NCI-H2029 treated with DMSO at 0.1 percent for 48 hours (cell line): Measurements from ENCODE around the gene NELL1.
"Not testable (repeated sequence)": the region's sequence is repeated elsewhere in the genome, so short reads cannot be mapped to it uniquely, and the experiment has no call there.

Experiments used
- DNase-seq: peaks from one replicate; lab custom pipeline; 2025; lab: John Stamatoyannopoulos, UW

NELL1 gene

DNA sequence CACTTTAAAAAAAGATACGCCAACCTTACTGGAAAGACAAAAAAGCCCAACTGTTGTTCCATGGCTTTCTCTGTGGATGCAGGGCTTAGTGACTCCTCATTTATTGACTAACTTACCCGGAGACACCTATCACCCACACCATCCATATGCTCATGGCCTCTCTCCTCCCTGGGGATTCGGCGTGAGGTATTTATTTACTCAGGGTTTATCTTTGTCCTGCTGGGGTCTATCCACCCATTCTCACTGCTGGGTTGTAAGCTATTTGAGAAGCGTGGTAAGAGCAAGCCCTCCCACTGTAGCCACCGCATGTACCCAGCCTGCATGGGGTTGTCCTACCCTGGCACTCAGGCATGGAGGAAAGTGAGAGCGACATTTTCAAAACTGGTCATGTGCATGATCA lies 93.6 kb downstream of the NELL1 start:
- DNase-seq, result peak; percentile 25

DNA sequence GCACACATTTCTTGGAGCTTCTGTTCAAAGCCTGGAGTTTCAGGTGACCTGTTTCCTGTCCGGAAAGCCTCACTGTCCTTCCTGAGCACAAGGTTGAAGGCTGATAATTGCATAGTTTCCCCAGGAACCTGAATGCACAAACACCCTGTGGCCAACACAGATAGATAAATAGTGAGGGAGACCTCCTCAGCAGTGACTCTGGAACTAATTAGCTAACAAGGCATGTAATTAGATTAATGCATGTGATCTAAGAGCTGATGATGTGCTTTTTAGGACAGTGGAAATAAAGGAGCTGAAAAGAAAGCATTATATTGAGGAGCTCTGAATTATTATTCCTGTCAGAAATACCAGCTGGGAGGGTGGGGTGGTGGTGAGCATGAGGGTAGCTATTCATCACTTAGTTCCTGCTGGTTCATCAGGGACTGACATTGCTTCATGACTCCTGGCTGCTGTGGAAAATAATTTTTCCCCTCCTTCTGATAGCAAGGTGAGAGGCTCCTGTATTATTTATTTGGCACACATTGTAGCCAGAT lies 101.1 kb downstream of the NELL1 start:
- DNase-seq, result no peak

DNA sequence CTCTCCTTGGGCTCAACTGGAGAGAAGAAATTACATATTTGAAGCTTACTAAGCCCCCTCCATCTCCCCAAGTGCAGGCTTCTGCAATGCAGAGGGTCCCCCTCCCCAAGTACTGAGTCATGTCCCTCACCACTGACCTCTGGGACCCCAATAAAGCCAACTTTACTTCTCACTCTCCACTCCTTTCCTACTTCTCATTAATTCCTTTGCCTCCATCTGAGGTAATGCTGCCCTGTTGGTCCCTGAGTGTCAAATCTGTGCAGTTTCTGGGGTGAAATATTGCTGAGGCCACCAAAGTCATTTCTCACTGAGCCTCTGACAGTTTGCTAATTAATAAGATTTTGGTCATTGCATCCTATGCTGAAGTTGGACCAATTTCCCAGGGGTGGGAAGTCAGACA lies 101.6 kb downstream of the NELL1 start:
- no peak for DNase-seq

DNA sequence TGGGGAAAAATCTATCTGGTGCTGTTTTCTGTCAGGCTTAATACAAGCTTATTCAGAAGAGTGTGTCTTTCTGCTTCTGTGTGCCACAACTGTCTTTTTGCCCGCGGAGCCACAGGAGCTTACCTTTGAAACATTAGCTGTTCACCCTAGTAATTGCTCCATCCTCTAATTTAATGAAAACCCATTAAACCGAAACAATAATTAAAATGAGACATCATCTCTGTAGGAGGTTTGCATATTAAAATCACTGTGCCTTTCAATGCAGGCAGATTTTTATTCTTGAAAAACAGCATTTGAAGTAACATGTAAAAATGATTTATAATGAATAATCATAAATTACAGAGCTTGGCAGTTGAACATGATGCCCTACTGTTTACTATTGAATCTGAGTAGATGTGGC lies 102.3 kb downstream of the NELL1 start:
- DNase-seq, result no peak

DNA sequence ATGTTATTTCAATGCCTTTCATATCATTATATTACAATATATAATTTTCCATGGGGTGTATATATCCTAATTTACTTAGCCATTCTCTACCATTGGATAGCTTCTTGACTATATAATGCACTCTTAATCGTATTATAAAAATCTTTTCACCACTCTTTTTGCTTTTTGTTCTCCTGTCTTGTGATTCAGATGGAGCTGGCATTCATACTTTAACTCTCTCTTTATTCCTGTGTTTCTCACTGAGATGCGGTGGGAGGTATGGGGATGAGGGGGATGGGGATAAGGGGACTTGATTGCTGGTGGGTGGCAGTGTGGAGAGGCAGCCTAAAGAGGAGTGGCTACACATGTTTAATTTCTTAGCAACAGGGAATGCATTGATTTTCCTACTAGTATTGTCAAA lies 105.9 kb downstream of the NELL1 start:
- no peak for DNase-seq

DNA sequence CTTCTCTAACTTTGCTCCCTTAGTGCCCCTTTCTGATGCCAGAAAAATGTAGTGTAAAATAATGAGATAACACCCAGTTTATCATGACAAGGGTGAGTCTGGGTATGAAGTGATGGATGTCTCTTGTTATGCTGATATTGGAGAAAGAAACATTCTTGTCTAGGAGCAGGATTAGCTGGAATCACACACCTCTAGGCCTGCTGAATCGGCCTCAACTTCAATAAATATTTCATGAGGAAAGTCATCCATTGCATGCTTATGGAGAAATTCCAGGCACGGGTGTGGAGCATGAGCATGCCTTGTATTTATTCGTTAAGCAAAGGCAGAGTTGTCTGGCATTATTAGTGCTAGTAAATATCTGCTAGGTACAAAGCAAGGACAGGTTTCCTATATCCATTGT lies 113.4 kb downstream of the NELL1 start:
- DNase-seq, result no peak

DNA sequence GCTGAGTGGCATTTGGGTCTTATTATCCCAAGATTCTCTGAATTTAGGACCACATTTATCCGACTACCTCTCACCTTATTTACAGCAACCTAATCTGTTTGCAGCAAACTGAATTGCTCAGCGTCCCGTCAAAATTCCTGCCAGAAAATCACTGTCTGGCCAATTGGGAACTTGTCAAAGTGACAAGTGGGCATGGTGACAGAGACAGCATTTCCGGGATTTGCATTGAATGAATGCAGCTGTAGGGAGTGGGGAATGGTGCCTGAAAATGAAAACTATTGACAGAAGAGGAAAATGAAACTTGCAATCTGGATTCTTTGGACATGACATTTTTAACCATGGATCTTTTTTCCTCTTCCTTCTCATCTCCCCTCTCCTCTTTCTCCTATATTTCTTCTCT lies 113.8 kb downstream of the NELL1 start:
- DNase-seq, result no peak

DNA sequence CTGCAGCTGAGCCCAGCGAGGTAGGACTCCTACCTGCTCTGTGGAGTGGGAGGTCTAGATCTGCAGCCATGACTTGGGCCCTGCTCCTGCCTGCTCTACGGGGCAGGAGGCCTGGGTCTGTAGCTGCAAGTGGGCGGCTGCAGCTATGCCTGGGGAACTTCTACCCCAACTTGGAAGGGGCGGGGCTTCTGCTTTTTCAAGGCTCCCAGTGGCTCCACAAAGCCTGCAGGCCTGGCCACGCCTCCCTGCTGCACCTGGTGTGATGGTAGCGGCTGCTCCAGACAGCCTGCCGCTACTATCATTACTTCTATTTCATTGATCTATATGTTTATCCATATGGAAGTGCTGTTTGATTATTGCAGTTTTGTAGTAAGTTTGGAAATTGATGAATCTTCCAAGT lies 121.2 kb downstream of the NELL1 start:
- DNase-seq, result no peak

DNA sequence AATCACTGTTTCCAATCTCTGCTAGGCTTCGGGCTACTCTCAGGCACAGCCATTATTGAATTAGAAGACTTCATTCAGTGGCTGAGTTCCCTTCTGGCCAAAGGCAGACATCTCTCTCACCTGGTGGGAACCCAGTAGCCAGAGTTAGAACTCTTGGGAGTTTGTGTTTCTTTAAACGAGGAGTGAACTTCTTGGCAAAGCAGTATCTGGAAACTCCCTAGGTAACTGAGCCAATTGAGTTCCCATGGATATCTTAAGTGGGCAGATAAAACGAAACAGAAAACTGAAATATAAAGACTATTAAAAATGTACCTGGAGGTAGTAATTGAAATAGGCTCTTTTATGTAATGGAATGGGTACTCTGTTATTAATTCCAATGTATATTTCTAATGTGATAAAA lies 125.6 kb downstream of the NELL1 start:
- DNase-seq, result no peak

DNA sequence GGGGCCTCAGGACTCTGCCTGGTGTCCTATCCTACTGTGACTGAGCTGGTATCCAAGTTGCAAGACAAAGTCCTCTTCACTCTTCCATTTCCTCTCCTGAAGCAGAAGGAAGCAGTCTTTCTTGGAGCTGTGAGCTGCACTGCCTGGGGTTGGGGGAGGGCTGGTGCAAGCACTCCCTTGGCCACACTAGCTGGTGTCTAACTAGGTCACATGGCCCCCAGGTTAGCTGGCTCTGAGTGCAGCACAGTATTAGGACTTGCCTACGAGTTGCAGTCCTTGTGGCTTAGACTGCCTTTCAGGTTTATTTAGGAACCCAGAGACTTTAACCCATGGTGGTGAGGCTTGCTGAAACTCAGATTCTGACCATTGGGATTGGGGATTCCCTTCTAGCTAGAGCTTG lies 138.9 kb downstream of the NELL1 start:
- no peak for DNase-seq

DNA sequence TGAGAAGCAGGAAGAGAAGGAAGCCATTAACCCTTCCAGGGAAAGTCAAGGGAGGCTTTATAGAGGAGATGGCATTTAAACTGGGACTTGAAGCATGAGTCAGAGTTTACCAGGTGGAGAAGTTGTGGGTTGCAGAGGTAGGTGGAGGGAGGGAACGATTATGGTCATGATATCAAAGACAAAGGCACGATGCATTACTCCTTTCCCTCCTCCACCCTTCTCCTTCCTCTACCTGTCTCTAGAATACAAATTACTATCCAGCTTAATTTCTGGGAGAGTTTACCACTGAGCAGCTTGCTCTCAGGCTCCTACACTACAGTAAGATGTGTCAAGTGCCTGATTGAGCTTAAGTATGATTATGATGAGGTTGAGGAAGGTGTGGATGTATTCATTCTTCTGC lies 151.7 kb downstream of the NELL1 start:
- no peak for DNase-seq

DNA sequence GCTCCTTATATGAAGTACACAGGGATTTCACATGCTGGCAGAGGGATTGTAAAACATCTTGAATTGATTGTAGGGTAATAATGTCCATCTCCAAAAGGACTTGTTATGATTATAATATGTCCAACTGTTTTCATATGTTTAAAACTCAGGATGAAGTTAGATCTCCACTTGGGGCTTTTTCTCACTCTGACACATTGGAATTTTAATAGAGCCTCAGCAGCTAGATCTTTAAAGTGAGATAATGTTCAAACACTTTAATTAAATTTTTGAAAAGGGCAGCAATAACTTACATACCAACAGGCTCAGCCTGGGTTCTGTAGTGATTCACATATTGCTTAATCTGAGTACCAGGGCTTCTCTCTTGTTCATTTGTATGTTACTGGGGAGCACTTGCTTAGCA lies 152.1 kb downstream of the NELL1 start:
- no peak for DNase-seq

DNA sequence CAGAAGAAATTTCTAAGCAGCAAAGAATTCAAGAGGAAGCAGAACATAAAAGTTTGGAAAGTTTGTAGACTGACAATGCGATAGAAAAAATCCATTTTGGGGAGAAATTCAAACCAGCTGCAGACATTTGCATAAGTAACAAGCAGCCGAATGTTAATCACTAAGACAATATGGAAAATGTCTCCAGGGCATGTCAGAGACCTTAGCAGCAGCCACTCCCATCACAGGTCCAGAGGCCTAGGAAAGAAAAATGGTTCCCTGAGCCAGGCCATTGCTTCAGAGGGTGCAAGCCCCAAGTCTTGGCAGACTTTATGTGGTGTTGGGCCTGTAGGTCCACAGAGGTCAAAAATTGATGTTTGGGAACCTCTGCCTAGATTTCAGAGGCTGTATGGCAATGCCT lies 155.4 kb downstream of the NELL1 start:
- DNase-seq, result no peak

DNA sequence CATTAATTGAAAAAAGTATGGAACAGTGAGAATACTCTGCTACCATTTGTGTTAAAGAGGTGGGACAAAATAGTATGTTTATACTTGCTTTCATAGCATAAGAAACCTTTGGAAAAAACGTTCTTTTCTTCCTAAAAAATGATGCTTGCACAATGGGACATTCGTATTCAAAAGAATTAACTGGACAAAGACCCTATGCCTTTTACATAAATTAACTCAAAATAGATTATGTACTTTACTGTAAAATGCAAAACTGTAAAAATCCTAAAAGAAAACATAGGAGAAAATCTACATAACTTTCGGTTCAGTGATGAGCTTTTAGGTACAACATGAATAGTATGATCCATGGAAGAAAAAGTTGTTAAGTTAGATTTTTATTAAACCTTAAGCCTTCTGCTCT lies 166.2 kb downstream of the NELL1 start:
- DNase-seq, result no peak

DNA sequence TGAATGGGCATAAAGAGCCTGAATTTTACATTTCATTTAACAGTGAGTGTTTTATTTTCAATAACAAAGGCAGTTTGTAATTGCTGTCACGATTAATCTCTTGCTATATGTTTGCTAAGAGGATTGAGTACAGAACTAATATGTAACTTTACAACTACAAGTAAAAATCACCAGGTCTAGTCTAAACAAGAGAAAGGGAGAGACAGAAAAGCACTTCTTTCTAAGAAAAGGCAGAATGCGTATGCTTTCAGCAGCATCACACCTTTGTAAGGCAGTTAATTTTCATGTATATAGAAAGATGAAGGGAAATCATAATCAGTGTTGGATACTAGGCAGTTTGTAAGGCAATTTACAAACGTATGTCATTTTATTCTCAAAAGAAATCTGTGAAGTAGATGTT lies 169.8 kb downstream of the NELL1 start:
- no peak for DNase-seq

DNA sequence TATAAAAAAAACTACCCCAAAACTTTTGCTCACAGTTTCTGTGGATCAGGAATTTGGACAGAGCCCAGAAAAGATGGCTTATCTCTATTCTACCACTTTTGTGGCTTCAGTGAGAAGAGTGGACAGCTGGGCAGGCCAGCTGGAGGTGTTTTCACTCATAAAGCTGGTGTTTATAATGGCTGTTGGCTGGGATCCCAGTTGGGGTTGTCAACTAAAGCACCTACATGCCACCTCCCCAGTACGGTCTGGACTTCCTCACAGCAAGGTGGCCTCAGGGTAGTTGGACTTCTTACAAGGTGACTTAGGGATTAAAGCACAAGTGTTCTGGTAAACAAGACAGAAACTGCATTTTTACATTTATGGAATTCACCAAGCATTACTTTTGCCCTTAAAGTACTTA lies 171.0 kb downstream of the NELL1 start:
- peak; percentile 77 for DNase-seq

DNA sequence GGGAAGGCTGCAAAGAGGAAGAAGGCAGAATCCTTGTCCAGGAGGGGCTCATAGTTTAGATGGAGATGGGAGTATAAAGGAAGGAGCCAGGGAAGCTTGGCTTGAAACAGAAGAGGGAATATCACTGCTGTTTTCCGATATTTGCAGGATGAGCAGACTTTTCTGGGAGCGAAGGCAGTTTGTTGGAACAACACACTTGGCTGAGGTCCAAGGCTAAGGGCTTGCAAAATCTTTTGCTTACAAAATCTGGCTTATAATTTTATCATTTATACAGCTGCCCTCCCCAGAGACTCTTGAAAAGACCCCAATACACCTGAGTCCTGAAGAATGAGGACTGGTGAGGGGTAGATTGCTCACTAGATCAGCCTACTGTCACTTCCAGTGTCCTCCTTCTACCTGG lies 174.8 kb downstream of the NELL1 start:
- peak; percentile 80 for DNase-seq

DNA sequence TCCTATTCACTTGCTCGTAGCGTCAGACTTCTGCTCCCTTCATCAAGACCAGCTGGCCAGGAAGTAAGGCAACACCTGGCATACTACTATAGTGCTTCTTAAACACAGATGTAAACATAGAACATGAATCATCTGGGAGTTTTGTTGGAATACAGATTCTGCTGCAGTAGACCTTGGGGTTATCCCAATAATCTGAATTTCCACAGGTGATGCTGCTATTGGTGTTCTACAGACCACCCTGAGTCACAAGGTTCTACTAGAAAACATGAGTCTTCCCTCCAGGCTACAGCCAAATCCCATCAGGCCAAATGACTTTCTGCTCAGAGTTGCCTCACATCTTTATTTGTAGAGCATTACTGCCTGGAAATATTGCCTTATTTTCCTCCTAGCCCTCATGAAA lies 175.2 kb downstream of the NELL1 start:
- DNase-seq, result peak; percentile 81

DNA sequence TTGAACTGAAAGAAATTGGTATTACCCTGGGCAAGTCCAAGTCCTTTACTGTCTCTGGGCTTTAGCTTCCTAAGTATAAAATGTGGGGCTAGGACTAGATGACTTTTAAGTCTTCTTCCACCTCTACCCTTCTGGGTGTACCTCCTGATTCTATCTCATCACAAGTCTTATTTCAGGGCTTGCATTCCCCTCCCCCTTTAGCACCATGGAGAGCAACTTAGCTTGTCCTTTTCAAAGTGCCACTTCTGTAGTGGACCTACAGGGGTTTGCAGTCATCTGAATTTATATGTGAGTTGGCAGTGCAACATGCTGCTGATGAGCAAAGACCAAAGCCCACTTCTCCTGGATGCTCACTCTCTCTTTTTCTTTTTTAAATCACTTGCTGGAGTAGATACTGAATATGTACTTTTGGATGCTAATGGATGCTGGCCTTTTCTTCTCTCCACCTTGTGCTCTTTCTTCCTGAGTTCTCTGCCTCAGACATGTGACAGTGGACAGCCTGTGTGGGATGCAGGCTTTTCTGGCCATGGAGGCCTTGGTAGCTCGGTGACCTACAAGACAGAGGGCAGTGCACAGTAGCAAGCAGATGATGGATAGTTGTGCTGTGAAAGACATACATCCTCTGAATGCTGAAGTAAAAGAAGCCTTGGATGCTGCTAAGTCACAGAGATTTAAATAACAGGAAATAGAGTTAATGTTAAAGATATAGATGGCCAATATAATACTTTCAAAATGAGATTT lies 185.0 kb downstream of the NELL1 start:
- no peak for DNase-seq

DNA sequence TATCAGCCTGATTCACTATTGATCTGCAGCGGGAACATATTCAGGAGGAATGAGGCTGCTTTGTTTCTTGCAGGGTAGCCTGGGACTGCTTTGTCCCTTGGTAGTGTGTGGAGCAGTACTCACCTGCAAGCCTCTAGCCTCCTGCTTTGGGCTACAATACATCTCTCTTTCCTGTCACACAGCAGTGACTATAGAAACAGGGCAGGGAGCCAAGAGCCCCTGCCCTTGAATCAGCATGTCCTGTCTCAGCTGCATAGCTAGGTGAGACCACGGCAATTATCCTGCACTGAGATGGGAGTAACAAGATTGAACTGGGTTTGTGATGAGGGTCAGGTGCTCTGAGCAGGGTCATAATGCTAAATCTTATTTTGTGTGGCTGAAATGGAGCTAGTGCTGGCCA lies 191.9 kb downstream of the NELL1 start:
- DNase-seq, result peak; percentile 81

DNA sequence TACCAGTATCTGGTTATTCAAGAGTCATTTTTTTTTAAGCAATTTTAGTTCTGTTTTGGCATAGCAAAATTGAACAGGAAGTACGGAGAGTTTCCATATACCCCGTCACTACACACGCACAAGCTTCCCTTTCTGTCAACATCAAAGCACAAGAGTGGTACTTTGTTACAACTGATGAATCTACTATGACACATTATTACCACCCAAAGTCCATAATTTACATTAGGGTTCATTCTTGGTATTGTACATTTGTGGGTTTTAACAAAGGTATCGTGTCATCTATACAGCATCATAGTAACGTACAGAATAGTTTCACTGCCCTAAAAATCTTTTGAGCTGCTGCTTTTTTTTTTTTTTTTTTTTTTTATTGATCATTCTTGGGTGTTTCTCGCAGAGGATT lies 192.9 kb downstream of the NELL1 start:
- not testable (repeated sequence) for DNase-seq

DNA sequence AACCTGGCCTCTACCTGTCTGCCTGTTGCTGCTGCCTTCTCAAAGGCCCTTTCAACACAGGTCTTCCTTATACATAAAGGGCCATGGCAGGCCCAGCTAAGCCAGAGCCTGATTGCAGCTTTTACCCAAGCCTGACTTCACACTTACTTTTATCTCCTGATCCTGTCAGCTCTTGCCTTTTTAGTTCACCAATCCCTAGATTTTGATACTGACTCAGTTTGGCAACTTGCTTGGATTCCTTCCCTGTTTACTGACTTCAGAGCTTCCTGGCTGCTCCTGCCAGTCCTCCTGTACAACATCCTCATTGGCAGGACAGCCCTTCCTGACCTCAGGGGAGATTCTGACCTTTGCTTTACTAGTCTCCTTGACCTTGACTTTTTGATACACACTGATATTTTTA lies 195.2 kb downstream of the NELL1 start:
- no peak for DNase-seq

DNA sequence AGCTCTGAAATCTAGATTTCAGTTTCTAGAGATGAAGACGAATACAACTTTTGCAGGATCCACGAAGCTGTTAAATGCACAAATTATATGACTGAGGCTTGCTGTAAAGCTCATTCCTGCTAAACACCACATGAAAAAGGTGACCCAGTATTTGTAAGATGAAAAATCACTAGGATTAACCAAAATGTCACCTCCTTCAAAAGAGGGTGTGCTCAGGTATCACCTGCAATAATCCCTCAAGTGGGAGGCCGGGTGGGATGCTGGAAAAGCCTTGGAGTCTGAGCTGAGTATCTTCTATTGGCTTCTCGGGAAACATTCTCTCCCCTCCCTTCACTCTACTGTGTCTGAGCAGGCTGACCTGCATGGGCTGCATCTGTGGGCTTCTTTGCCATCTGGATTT lies 195.8 kb downstream of the NELL1 start:
- DNase-seq, result no peak

DNA sequence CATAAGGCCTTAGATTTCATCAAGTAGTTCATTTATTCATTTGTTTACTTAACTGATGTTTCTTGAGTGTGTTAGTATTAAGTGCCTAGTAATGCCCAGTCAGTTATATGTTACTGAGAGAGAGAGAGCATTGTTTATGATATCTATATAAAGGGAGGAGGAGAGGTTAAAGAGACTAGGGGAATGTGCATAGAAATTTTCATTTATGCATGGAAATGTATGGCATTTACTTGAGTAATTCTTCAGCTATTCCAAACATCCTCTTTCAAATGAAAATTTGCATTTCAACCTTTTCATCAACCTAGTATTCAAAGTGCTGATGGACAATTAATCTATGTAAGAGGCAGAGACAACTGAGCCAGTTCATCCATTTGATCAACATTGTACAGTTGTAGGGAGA lies 199.7 kb downstream of the NELL1 start:
- DNase-seq, result no peak
